IMR-90 (cell line): ENCODE measurements around the gene PAX5. TPM values are rescaled to one million over a fixed set of nuclear protein-coding genes. Genes with fewer than 3 reads are reported as not detected.

ENCODE experiments used
- ATAC-seq: fragments of 200-7000 bp; cut with Tn5 transposase; 2 replicates; pipeline ENCODE4 v1.9.1; 2020; ENCODE audit warnings: low read depth, mild to moderate bottlenecking, moderate library complexity
- BruUV-seq: library from RNA; stranded (reverse); fragments of 400-500 nt; replicated peaks from 2 replicates; lab custom pipeline; 2021; lab: Mats Ljungman, UMichigan
- CTCF ChIA-PET: fragments of 300-600 bp; formaldehyde crosslinking; extraction: SDS; loops from one replicate; lab custom pipeline; 2021; ENCODE audit warnings: antibody characterized with exemption; lab: Yijun Ruan, JAX
- POLR2A ChIA-PET: fragments of 300-600 bp; sonication (Branson Sonifier 250); formaldehyde crosslinking; loops from one replicate; lab custom pipeline; 2022; ENCODE audit warnings: antibody characterized with exemption; ENCODE audit not compliant: unreplicated experiment; lab: Charles Lee
- DNase-seq: peaks from one replicate; pipeline ENCODE4 v3.0.0; 2013
- H2AFZ ChIP-seq: replicated peaks from 2 replicates; pipeline ENCODE3; 2013; ENCODE audit warnings: low read length, mild to moderate bottlenecking; ENCODE audit not compliant: poor library complexity
- H2AK5ac ChIP-seq: 2 replicates; pipeline ENCODE4 v1.6.1; 2013; ENCODE audit warnings: low read depth, low read length, inconsistent platforms
- H2AK9ac ChIP-seq: replicated peaks from 2 replicates; pipeline ENCODE3; 2013; ENCODE audit warnings: mild to moderate bottlenecking, low read depth, low read length, moderate library complexity; ENCODE audit not compliant: poor library complexity
- H2BK120ac ChIP-seq: 2 replicates; pipeline ENCODE4 v1.6.1; 2013; ENCODE audit warnings: low read depth, low read length, inconsistent platforms
- H2BK15ac ChIP-seq: 3 replicates; pipeline ENCODE4 v1.6.1; 2013; ENCODE audit warnings: low read depth, low read length, inconsistent platforms
- H2BK20ac ChIP-seq: 2 replicates; pipeline ENCODE4 v1.6.1; 2013; ENCODE audit warnings: low read depth, mild to moderate bottlenecking, inconsistent platforms, low read length, moderate library complexity
- H2BK5ac ChIP-seq: 2 replicates; pipeline ENCODE4 v1.6.1; 2013; ENCODE audit warnings: mild to moderate bottlenecking, low read depth, low read length, inconsistent platforms; ENCODE audit not compliant: poor library complexity, severe bottlenecking
- H3K14ac ChIP-seq: replicated peaks from 2 replicates; pipeline ENCODE4 v1.6.1; 2013; ENCODE audit warnings: low read depth, low read length, inconsistent platforms
- H3K18ac ChIP-seq: 2 replicates; pipeline ENCODE4 v1.6.1; 2013; ENCODE audit warnings: low read depth, low read length, control low read depth
- H3K23ac ChIP-seq: 2 replicates; pipeline ENCODE4 v1.6.1; 2013; ENCODE audit warnings: low read depth, low read length, inconsistent platforms
- H3K27ac ChIP-seq: 2 replicates; pipeline ENCODE4 v1.5.1; 2013; ENCODE audit warnings: mild to moderate bottlenecking, control low read depth, low read length; ENCODE audit not compliant: insufficient read depth
- H3K27me3 ChIP-seq: 2 replicates; pipeline ENCODE4 v1.6.1; 2013; ENCODE audit warnings: low read length; ENCODE audit not compliant: control insufficient read depth, insufficient read depth
- H3K36me3 ChIP-seq: 2 replicates; pipeline ENCODE4 v1.6.1; 2013; ENCODE audit warnings: low read length, mixed read lengths; ENCODE audit not compliant: control insufficient read depth, insufficient read depth
- H3K4ac ChIP-seq: 2 replicates; pipeline ENCODE4 v1.6.1; 2013; ENCODE audit warnings: low read depth, low read length, inconsistent platforms
- H3K4me1 ChIP-seq: 2 replicates; pipeline ENCODE4 v1.6.1; 2013; ENCODE audit warnings: low read length, mixed read lengths; ENCODE audit not compliant: control insufficient read depth, insufficient read depth
- H3K4me2 ChIP-seq: 2 replicates; pipeline ENCODE4 v1.6.1; 2013; ENCODE audit warnings: low read depth, mild to moderate bottlenecking, control low read depth, low read length, moderate library complexity
- H3K4me3 ChIP-seq: 2 replicates; pipeline ENCODE4 v1.5.1; 2013; ENCODE audit warnings: low read depth, mild to moderate bottlenecking, control low read depth, low read length, moderate library complexity; ENCODE audit not compliant: insufficient read depth
- H3K56ac ChIP-seq: 2 replicates; pipeline ENCODE4 v1.6.1; 2013; ENCODE audit warnings: low read length, inconsistent platforms; ENCODE audit not compliant: insufficient read depth; ENCODE audit errors: extremely low read depth
- H3K79me1 ChIP-seq, 2 experiments: 2 replicates each; pipeline ENCODE4 v1.6.1; 2013; ENCODE audit warnings: low read length in 2 of 2, inconsistent platforms in 1 of 2, low read depth in 1 of 2
- H3K9ac ChIP-seq: 2 replicates; pipeline ENCODE4 v1.6.1; 2013; ENCODE audit warnings: low read depth, low read length, control low read depth
- H3K9me1 ChIP-seq: 2 replicates; pipeline ENCODE4 v1.6.1; 2013; ENCODE audit warnings: low read length, inconsistent platforms; ENCODE audit not compliant: insufficient read depth
- H3K9me3 ChIP-seq: 2 replicates; pipeline ENCODE4 v1.6.1; 2013; ENCODE audit warnings: low read length; ENCODE audit not compliant: control insufficient read depth, insufficient read depth
- H4K20me1 ChIP-seq: 2 replicates; pipeline ENCODE4 v1.6.1; 2013; ENCODE audit warnings: low read length, inconsistent platforms; ENCODE audit not compliant: insufficient read depth
- H4K5ac ChIP-seq: 2 replicates; pipeline ENCODE4 v1.6.1; 2013; ENCODE audit warnings: mild to moderate bottlenecking, low read depth, low read length, control low read depth
- H4K8ac ChIP-seq, 2 experiments: 2 replicates each; pipeline ENCODE4 v1.6.1; 2013; ENCODE audit warnings: low read depth in 2 of 2, low read length in 2 of 2, control low read depth in 1 of 2, inconsistent platforms in 1 of 2
- H4K91ac ChIP-seq: 2 replicates; pipeline ENCODE4 v1.6.1; 2013; ENCODE audit warnings: low read depth, low read length, inconsistent platforms; ENCODE audit not compliant: insufficient read depth
- BHLHE40 ChIP-seq: fragments of 150-350 bp; IDR thresholded peaks from 2 replicates; pipeline ENCODE4 v1.6.1; 2016; ENCODE audit warnings: mild to moderate bottlenecking, low read depth, low read length
- CEBPB ChIP-seq: IDR thresholded peaks from 2 replicates; pipeline ENCODE4 v1.6.1; 2012; ENCODE audit warnings: low read depth, low read length, improper control_type of control experiment
- ELK1 ChIP-seq: fragments of 150-350 bp; IDR thresholded peaks from 2 replicates; pipeline ENCODE4 v1.6.1; 2016; ENCODE audit warnings: low read depth, mild to moderate bottlenecking, low read length, moderate library complexity, borderline replicate concordance
- FOS ChIP-seq: fragments of 150-350 bp; IDR thresholded peaks from 2 replicates; pipeline ENCODE4 v1.6.1; 2016; ENCODE audit warnings: low read depth, low read length
- MAFK ChIP-seq: IDR thresholded peaks from 2 replicates; pipeline ENCODE4 v1.6.1; 2012; ENCODE audit warnings: low read depth, low read length, improper control_type of control experiment
- MAZ ChIP-seq: IDR thresholded peaks from 2 replicates; pipeline ENCODE4 v1.6.1; 2012; ENCODE audit warnings: low read depth, mild to moderate bottlenecking, low read length, improper control_type of control experiment, moderate library complexity, borderline replicate concordance
- MXI1 ChIP-seq: IDR thresholded peaks from 2 replicates; pipeline ENCODE4 v1.6.1; 2012; ENCODE audit warnings: low read depth, mild to moderate bottlenecking, low read length, moderate library complexity, borderline replicate concordance
- NFE2L2 ChIP-seq: fragments of 150-350 bp; IDR thresholded peaks from 2 replicates; pipeline ENCODE4 v1.6.1; 2016; ENCODE audit warnings: low read depth, mild to moderate bottlenecking, low read length
- RAD21 ChIP-seq: IDR thresholded peaks from 2 replicates; pipeline ENCODE4 v1.6.1; 2012; ENCODE audit warnings: low read length, improper control_type of control experiment
- RCOR1 ChIP-seq: IDR thresholded peaks from 2 replicates; pipeline ENCODE4 v1.6.1; 2012; ENCODE audit warnings: mild to moderate bottlenecking, low read length, improper control_type of control experiment; ENCODE audit not compliant: insufficient replicate concordance
- WGBS, 2 experiments: methylation state at CpG; one replicate each; pipeline versions ENCODE4 v1.1.5 to v1.1.7; 2013; ENCODE audit warnings: missing lambda C conversion rate in 2 of 2; ENCODE audit not compliant: insufficient read length in 1 of 2; ENCODE audit errors: extremely low coverage in 2 of 2; 5-methylcytosine and 5-hydroxymethylcytosine counted together
- dilution Hi-C: fragments of 300-500 bp; cut with HindIII; formaldehyde crosslinking; loops from one replicate; pipeline ENCODE4 v1.14.3; 2018; ENCODE audit warnings: low sequenced_read_pairs; ENCODE audit not compliant: unreplicated experiment
- in situ Hi-C: fragments of 300-500 bp; cut with MboI; formaldehyde crosslinking; loops from 3 replicates; pipeline ENCODE4 v1.14.3; 2019; ENCODE audit warnings: low sequenced_read_pairs, inconsistent platforms, mixed read lengths
- intact Hi-C: fragments of 100-400 bp; cut with micrococcal nuclease; formaldehyde crosslinking; loops from 2 replicates; pipeline ENCODE4 v1.10.0; 2022
- polyA plus RNA-seq, 3 experiments: library from polyadenylated mRNA; depleted of rRNA; stranded (reverse); fragments of >200 nt; gene quantifications; 2 replicates each; pipeline ENCODE4 v1.2.3, GENCODE V29; 2012; ENCODE audit warnings: low replicate concordance in 1 of 3
- total RNA-seq: library from RNA; depleted of rRNA; stranded (reverse); fragments of >200 nt; gene quantifications from 2 replicates; pipeline ENCODE4 v1.2.3, GENCODE V29; 2012

The PAX5 gene
- total and polyA plus RNA-seq, 2 of the 4 experiments (the other 2 are of a cell fraction) = not detected

GRCh38 chr9:37007295-37007694 lies 26.8 kb downstream of the PAX5 start:
- intact Hi-C loops = no loop called here
- no peak overlapping the region for H3K23ac ChIP-seq
- no peak overlapping the region for H3K27ac ChIP-seq
- no peak for TF ChIP-seq FOS
- TF ChIP-seq ELK1 = no peak
- TF ChIP-seq MXI1 = no peak
- no peak for TF ChIP-seq BHLHE40
- no peak for TF ChIP-seq RCOR1
- TF ChIP-seq MAFK = no peak
- no peak for TF ChIP-seq CEBPB
- TF ChIP-seq MAZ = no peak
- TF ChIP-seq RAD21 = no peak
- no peak for TF ChIP-seq NFE2L2
- H3K4me1 ChIP-seq = no peaks in the 10 kb centered on the region
- H3K4me2 ChIP-seq = no peak overlapping the region
- POLR2A ChIA-PET = no interaction called here
- no peak overlapping the region for H2BK15ac ChIP-seq
- H3K56ac ChIP-seq = no peak overlapping the region
- no peak overlapping the region for H3K4me3 ChIP-seq
- H4K8ac ChIP-seq = no peak overlapping the region
- H3K36me3 ChIP-seq = no peaks in the 10 kb centered on the region
- H3K27me3 ChIP-seq = peaks cover 66% of the 10 kb centered on the region
- no peak overlapping the region for H3K14ac ChIP-seq
- H3K4ac ChIP-seq = no peak overlapping the region
- H2AK5ac ChIP-seq = no peak overlapping the region
- H2BK120ac ChIP-seq = no peak overlapping the region
- H3K79me1 ChIP-seq = no peaks in the 10 kb centered on the region
- H3K18ac ChIP-seq = no peak overlapping the region
- H3K9ac ChIP-seq = no peak overlapping the region
- H4K91ac ChIP-seq = no peak overlapping the region
- H4K20me1 ChIP-seq = no peaks in the 10 kb centered on the region
- no peak overlapping the region for H4K5ac ChIP-seq
- dilution Hi-C loops = no loop called here
- DNase-seq (no peak), ATAC-seq (no peak)
- H2BK5ac ChIP-seq = no peak overlapping the region
- no peak overlapping the region for H2AK9ac ChIP-seq
- no peaks in the 10 kb centered on the region for H3K9me3 ChIP-seq
- CTCF ChIA-PET = no interaction called here
- 90% methylated on average over 5 of the region's 13 CpGs; no CpG with 5 or more reads in 1 of the 2 experiments for WGBS, 2 experiments
- in situ Hi-C loops = no loop called here
- H3K9me1 ChIP-seq = no peaks in the 10 kb centered on the region
- H2AFZ ChIP-seq = no peak overlapping the region
- no peak overlapping the region for H2BK20ac ChIP-seq
- BruUV-seq = no TSS peak
